ENCODE results near the gene LRRC23.
A peak's percentile ranks its signal among the peaks of the same experiment; 100 is the strongest.

Gene LRRC23

GRCh38 chr12:6943722-6944380, 39.2 kb downstream of the LRRC23 start, which contains the start of the genes C12orf57 and RNU7-1:
TSS of gene C12orf57 (plus strand) at chr12:6944022. CDS start at chr12:6944122, 100 bp downstream.
TSS of gene RNU7-1 (plus strand) at chr12:6943816.
- peak; percentile 75 for ATAC-seq
- DNase-seq, result peak; percentile 84

GRCh38 chr12:6944381-6945186, 40.0 kb downstream of the LRRC23 start:
- ATAC-seq, result peak; percentile 57
- DNase-seq, result peak; percentile 89

DNA sequence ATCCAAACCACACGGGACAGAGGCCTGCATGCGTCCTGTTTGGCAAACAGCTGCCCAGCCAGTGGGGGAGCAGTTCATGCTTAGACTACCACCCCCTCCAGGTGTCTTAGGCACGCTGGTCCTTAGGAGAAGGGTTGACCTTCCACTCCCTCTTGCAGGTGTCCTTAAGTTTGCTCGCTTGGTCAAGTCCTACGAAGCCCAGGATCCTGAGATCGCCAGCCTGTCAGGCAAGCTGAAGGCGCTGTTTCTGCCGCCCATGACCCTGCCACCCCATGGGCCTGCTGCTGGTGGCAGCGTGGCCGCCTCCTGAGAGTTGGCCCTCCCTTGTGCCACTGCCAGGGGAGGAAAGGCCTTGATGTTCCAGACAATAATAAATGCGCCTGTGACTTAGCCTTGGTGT, 41.0 kb downstream of the LRRC23 start:
- ATAC-seq (no peak), DNase-seq (no peak)

DNA sequence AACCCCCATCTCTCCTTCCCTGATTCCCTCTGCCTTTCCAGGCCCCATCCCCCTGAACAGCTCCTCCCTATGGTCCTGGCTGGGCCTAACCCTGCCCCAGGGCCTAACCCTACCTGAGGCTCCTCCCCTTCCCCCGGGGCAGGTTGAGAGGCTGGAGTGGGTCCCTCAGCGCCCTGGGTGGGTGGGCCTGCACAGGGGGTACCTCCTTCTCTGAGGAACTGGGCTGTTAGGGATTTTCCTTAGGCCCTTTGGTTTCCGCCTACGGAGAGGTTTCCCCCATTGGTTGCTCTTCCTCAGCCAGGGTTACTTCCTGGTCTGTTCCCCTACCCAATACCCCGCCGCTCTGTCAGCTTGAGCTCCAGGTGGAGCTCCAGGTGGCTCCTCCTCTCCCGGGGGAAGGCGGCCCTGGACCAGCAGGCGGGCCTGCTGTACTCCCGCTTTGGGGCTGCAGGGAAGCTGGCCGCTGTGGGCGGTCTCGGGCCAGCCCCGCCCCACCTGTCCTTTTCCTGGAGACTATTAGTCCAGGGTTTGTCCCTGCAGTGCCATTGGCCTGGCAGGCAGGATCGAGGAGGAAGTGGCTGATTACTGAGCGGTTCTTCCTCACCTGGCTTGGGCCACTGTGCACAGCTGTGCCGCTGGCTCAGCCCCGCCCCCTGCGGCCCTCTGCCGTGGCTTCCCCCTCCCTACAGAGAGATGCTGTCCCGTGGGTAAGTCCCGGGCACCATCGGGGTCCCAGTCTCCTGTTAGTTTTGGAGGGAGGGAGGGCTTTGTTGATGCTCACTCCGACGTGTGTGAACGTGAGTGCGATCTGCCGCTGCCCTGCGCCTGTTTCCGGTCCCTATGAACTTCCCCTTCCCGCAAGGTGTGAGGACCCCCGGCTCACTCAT, 41.7 kb downstream of the LRRC23 start:
- ATAC-seq, result peak; percentile 14
- peak; percentile 77 for DNase-seq

DNA sequence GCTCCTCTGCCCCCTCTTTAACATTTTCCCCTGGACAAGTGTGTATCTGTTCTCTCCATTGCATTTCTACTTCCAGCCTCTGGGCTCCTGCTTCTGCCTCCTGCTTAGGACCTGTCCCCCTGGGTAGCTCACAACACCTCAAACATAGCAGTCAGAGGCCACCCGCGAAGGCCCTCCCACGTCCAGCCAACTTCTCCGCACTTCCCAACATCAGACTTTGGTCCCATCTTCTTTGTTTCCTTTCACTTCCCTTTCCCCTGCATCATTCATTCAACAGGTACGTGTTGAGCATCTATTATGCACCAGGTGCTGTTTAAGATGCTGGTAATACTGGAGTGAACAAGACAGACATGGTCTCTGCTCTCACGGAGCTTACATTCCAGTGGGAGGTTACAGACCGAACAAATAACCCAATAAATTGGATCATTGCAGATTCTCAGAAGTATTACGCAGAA, 42.3 kb downstream of the LRRC23 start:
- no peak for DNase-seq
- ATAC-seq, result no peak

- DNase-seq (no peak), ATAC-seq (no peak)
Measured at GRCh38 chr12:6947615-6948014, 43.0 kb downstream of the LRRC23 start.

- peak; percentile 2 for ATAC-seq
- DNase-seq, result peak; percentile 55
Measured at GRCh38 chr12:6948873-6949594, 44.4 kb downstream of the LRRC23 start.

- ATAC-seq, result no peak
- DNase-seq, result peak; percentile 62
Measured at GRCh38 chr12:6950401-6950801, 45.8 kb downstream of the LRRC23 start.

GRCh38 chr12:6950811-6951540, 46.4 kb downstream of the LRRC23 start, which contains the start of gene PTPN6:
TSS of gene PTPN6 (plus strand) at chr12:6951356. CDS start at chr12:6951513, 157 bp downstream.
- DNase-seq (peak; percentile 81), ATAC-seq (peak; percentile 34)

- DNase-seq (peak; percentile 51), ATAC-seq (no peak)
Measured at GRCh38 chr12:6951551-6952120, 47.0 kb downstream of the LRRC23 start.

GRCh38 chr12:6952121-6952862, 47.7 kb downstream of the LRRC23 start:
- DNase-seq (peak; percentile 39), ATAC-seq (no peak)

DNA sequence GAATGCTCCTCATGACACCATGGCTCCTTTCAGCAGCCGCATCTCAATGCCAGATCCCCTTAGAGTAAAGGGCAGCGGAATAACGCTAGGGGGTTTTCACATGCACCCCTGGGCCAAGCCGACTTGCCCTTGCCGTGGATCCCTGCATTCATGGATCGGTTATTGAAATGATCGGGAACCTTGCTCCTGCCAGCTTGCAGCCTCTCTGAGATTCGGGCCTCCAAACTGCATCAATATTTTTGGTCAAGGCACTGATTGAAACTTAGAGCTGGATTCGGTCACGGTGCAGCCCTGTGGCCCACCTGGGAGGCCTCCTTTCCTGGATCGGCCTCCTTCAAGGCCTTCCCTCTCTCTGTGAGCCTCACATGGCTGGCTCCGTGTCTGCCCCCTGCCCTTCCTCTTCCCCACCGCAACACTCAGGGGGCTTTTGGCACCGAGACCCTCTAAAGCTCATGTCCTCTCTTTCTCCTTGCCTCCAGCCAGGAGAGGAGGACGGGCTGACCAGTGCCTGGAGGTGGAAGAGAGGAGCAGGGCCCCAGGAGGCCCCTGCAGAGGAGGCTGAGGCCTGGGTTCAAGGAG, 48.3 kb downstream of the LRRC23 start:
- ATAC-seq, result no peak
- peak; percentile 49 for DNase-seq

DNA sequence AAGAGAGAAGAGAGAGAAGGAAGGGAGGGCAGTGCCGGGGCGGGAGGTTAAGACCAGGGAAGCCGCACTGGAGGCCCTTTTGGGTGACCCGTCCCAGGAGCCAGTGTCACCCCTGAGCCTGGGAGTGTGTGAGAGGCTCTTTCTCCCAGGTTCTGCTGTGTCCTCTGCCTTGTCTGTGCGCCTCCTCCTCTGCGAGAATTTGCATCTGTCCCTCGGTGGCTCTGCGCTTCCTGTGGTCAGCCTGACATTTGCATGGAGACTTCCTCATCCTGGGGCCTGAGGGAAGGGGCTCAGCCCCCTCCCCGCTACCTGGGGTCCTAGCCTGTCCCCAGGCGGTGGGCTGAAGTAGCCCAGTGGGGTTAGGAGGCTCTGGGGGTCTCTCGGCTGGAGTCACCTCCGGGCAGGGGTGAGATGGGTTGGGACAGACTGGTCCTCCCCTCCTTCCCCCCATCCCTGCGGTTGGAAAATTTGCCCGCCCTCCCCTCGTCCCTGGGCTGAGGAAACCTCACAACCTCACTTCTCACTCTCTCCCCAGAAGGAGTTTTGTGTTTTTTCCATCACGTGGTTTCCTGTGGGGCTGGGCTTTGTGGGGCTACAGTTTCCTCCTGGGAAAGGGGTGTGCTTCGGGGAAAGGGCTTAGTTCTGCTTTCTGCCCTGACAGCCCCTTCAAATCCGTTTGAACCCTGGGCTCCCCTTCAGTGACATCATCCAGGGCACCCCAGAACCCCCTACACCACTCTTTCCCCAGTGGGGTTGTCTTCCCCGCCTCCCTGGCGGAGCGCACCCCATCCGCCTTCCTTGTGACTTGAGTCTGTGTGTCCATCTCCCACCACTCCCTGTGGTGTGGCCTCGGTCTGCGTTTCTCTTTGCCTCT, 49.1 kb downstream of the LRRC23 start:
- peak; percentile 42 for ATAC-seq
- DNase-seq, result peak; percentile 91

DNA sequence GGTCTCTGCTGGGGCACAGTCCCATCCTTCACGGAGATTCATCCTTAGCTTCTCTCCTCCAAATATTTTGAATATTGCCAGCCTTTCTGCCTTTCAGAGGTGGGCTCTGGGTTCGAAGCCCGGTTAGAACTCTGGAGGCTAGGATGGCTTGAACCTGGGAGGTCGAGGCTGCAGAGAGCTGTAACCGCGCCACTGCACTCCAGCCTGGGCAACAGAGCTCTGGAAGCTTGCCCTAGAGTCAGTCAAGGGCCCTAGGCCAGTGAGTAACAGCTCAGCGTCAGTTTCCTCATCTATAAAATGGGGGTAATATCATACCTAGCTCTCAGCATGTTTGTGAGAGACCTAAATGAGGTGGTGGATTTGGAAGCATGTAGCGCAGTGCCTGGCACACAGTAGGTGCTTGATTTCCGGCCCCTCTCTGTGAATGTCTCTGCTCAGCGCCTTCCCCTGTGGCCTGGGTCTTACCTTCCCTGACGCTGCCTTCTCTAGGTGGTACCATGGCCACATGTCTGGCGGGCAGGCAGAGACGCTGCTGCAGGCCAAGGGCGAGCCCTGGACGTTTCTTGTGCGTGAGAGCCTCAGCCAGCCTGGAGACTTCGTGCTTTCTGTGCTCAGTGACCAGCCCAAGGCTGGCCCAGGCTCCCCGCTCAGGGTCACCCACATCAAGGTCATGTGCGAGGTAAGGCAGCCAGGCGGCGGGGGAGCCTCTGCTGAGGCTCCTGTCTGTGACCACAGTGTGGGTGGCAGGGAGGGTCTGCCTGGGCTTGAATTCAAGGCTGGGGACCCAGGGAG, 49.9 kb downstream of the LRRC23 start:
- ATAC-seq (no peak), DNase-seq (peak; percentile 37)

DNA sequence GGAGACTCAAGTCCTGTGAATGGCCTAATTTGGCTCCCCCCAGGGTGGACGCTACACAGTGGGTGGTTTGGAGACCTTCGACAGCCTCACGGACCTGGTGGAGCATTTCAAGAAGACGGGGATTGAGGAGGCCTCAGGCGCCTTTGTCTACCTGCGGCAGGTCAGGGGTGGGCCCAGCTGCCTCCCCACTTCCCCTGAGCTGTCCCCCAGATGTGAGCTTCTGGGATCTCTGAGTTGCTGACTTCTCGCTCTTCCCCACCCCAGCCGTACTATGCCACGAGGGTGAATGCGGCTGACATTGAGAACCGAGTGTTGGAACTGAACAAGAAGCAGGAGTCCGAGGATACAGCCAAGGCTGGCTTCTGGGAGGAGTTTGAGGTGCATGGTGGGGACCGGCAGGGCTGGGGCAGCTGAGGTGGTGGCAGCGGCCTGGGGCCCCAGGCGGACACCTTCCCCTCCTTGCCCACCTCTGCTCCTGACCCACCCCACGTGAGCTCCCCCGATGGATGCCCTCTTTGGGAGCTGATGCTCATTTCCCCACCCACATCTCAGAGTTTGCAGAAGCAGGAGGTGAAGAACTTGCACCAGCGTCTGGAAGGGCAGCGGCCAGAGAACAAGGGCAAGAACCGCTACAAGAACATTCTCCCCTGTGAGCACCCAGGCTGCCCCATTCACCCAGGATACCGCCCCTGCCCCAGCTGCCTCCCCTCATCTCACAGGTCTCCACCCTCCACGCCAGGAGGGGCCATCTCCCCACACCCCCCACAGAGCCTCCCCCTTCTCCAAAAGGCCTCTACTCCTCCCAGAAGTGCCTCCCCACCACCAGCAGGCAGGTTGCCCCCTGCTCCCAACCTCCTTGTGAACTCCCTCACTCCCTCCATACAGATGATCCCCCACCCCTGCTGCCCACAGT, 50.7 kb downstream of the LRRC23 start:
- ATAC-seq, result no peak
- peak; percentile 21 for DNase-seq

DNA sequence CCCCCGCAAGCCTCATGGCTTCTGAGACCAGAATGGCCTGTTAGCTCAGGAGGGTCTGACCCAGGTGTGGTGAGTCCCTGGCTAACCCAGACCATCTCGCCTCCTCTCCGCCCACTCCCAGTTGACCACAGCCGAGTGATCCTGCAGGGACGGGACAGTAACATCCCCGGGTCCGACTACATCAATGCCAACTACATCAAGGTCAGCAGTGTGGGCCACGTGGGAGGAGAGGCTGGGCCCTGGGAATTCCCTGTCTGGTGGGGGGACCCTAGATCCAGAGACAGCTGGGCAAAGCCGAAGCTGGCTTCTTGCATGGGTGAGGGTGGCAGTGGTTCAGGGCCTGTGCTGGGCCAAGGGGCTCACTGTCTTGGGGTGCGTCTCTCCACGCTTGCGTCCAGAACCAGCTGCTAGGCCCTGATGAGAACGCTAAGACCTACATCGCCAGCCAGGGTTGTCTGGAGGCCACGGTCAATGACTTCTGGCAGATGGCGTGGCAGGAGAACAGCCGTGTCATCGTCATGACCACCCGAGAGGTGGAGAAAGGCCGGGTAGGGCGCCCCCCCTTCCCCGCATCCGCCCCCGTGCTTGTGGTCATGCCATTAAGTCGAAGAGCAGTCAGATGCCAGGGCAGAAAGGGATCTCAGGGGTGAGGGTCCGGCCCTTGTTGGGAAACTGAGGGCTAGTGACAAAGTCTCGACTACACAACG, 51.6 kb downstream of the LRRC23 start:
- DNase-seq (peak; percentile 69), ATAC-seq (no peak)

Measured in stimulated activated naive CD8-positive, alpha-beta T cell treated with anti-CD3 and anti-CD28 coated beads, Interleukin-15, Interleukin-2, amounts not matched to agents 100 U/mL and 50 U/mL, for 24 hours (primary cell).